HepG2 (cell line): Measurements from ENCODE around the gene S100A5. TPM values are rescaled to one million over a fixed set of nuclear protein-coding genes. Genes with fewer than 3 reads are reported as not detected.
A peak's percentile ranks its signal among the peaks of the same experiment; 100 is the strongest.

Source experiments
- CCDC6 ChIP-seq: sonication (generic); formaldehyde crosslinking; IDR thresholded peaks from 2 replicates; pipeline ENCODE4 v1.8.1; 2022; ENCODE audit warnings: mild to moderate bottlenecking, missing genetic modification reagents, moderate library complexity
- CERS6 ChIP-seq: sonication (generic); formaldehyde crosslinking; IDR thresholded peaks from 2 replicates; pipeline ENCODE4 v1.5.0; 2020; ENCODE audit warnings: missing genetic modification reagents
- GATAD1 ChIP-seq: IDR thresholded peaks from 2 replicates; pipeline ENCODE4 v1.6.1; 2016; ENCODE audit warnings: missing genetic modification reagents, missing compliant biosample characterization
- HIC2 ChIP-seq: sonication (generic); formaldehyde crosslinking; IDR thresholded peaks from 2 replicates; pipeline ENCODE4 v1.9.0; 2022; ENCODE audit warnings: low read depth, missing genetic modification reagents
- KMT2B ChIP-seq: IDR thresholded peaks from 2 replicates; pipeline ENCODE4 v1.6.1; 2016; ENCODE audit warnings: missing genetic modification reagents, missing compliant biosample characterization
- MZF1 ChIP-seq: sonication (generic); formaldehyde crosslinking; IDR thresholded peaks from 2 replicates; pipeline ENCODE4 v1.8.1; 2023; ENCODE audit warnings: mild to moderate bottlenecking, missing genetic modification reagents, borderline replicate concordance
- NFYB ChIP-seq: sonication (generic); formaldehyde crosslinking; IDR thresholded peaks from 2 replicates; pipeline ENCODE4 v1.4.0; 2020; ENCODE audit warnings: missing genetic modification reagents
- PLSCR1 ChIP-seq: sonication (generic); formaldehyde crosslinking; IDR thresholded peaks from 2 replicates; pipeline ENCODE4 v1.5.0; 2020; ENCODE audit warnings: missing genetic modification reagents, mild to moderate bottlenecking, borderline replicate concordance
- POLR2AphosphoS5 ChIP-seq: IDR thresholded peaks from 2 replicates; pipeline ENCODE4 v1.6.1; 2012; ENCODE audit warnings: low read depth, low read length
- REL ChIP-seq: sonication (generic); formaldehyde crosslinking; conservative IDR thresholded peaks from 2 replicates; pipeline ENCODE4 v1.8.0; 2022; ENCODE audit warnings: mild to moderate bottlenecking, missing genetic modification reagents, moderate library complexity
- RELA ChIP-seq: sonication (generic); formaldehyde crosslinking; IDR thresholded peaks from 2 replicates; pipeline ENCODE4 v1.4.0; 2020; ENCODE audit warnings: missing genetic modification reagents
- SAP130 ChIP-seq: IDR thresholded peaks from 2 replicates; pipeline ENCODE4 v1.6.1; 2016; ENCODE audit warnings: low read depth
- THAP9 ChIP-seq: sonication (generic); formaldehyde crosslinking; IDR thresholded peaks from 2 replicates; pipeline ENCODE4; 2020; ENCODE audit warnings: missing genetic modification reagents, mild to moderate bottlenecking, borderline replicate concordance
- ZBTB46 ChIP-seq: sonication (generic); formaldehyde crosslinking; IDR thresholded peaks from 2 replicates; pipeline ENCODE4 v1.4.0; 2020; ENCODE audit warnings: mild to moderate bottlenecking, missing genetic modification reagents, borderline replicate concordance
- ZNF44 ChIP-seq: sonication (generic); formaldehyde crosslinking; IDR thresholded peaks from 2 replicates; pipeline ENCODE4 v1.5.1; 2020; ENCODE audit warnings: mild to moderate bottlenecking, missing genetic modification reagents
- ZNF768 ChIP-seq: sonication (generic); formaldehyde crosslinking; IDR thresholded peaks from 2 replicates; pipeline ENCODE4 v1.4.0; 2020; ENCODE audit warnings: missing genetic modification reagents
- ZNF775 ChIP-seq: sonication (generic); formaldehyde crosslinking; IDR thresholded peaks from 2 replicates; pipeline ENCODE4 v1.4.0; 2020; ENCODE audit warnings: missing genetic modification reagents, mild to moderate bottlenecking, moderate library complexity, borderline replicate concordance
- ZNF776 ChIP-seq: sonication (generic); formaldehyde crosslinking; IDR thresholded peaks from 2 replicates; pipeline ENCODE4 v1.4.0; 2020; ENCODE audit warnings: mild to moderate bottlenecking, missing genetic modification reagents
- ZXDC ChIP-seq: sonication (generic); formaldehyde crosslinking; IDR thresholded peaks from 2 replicates; pipeline ENCODE4 v1.5.0; 2020; ENCODE audit warnings: mild to moderate bottlenecking, missing genetic modification reagents
- polyA plus RNA-seq, 8 experiments: library from polyadenylated mRNA; depleted of rRNA in 3 of 8; stranded (reverse) in 7 of 8; unstranded in 1 of 8; fragments of >200 nt; fragmentation: Illumina TruSeq in 4 of 8; extraction: Trizol in 4 of 8; gene quantifications; 2 replicates each; pipeline versions ENCODE4 v1.2.1 to v1.2.3, GENCODE V29; 2011 to 2016; ENCODE audit warnings: low read depth in 4 of 8, missing spikeins in 1 of 8, mixed read lengths in 1 of 8; ENCODE audit not compliant: insufficient read depth in 1 of 8
- total RNA-seq, 5 experiments: library from RNA; depleted of rRNA; stranded (reverse); fragments of >200 nt; fragmentation: Illumina TruSeq; extraction: Trizol; gene quantifications; 2 replicates each; pipeline ENCODE4 v1.2.3, GENCODE V29; 2016; ENCODE audit warnings: low read depth in 1 of 5

S100A5 gene
- total and polyA plus RNA-seq, 2 of the 13 experiments (the other 11 are each of a cell fraction or from before 2014, with no cell fraction given), result not detected

GRCh38 chr1:153510984-153511410, 29.7 kb downstream of the S100A5 start (continued):
- TF ChIP-seq THAP9 (CRISPR knock-in tag) (peak; percentile 39; the same call in 1 of the 2 replicates), GATAD1 (CRISPR knock-in tag) (peak; percentile 57; the same call in 1 of the 2 replicates), PLSCR1 (CRISPR knock-in tag) (no peak), ZNF776 (no peak), ZNF768 (CRISPR knock-in tag) (peak; percentile 34; the same call in 1 of the 2 replicates), ZNF44 (CRISPR knock-in tag) (no peak), ZNF775 (no peak), POLR2AphosphoS5 (no peak), NFYB (no peak), CERS6 (CRISPR knock-in tag) (no peak), HIC2 (0 out of 2 replicates have a peak, but pooled peaks have one; percentile 30), CCDC6 (CRISPR knock-in tag) (peak; percentile 51; the same call in 1 of the 2 replicates), MZF1 (CRISPR knock-in tag) (no peak), RELA (CRISPR knock-in tag) (0 out of 2 replicates have a peak, but pooled peaks have one; percentile 36), REL (CRISPR knock-in tag) (no peak), KMT2B (CRISPR knock-in tag) (no peak), ZBTB46 (CRISPR knock-in tag) (no peak), ZXDC (CRISPR knock-in tag) (no peak), SAP130 (CRISPR knock-in tag) (peak; percentile 68)
